ENCODE measurements around the gene PDCD1LG2. TPM values are rescaled to one million over a fixed set of nuclear protein-coding genes. Genes with fewer than 3 reads are reported as not detected.

PDCD1LG2 gene
- total RNA-seq, 2 donors from 2014 or later = 2.2 to 2.9 TPM

DNA sequence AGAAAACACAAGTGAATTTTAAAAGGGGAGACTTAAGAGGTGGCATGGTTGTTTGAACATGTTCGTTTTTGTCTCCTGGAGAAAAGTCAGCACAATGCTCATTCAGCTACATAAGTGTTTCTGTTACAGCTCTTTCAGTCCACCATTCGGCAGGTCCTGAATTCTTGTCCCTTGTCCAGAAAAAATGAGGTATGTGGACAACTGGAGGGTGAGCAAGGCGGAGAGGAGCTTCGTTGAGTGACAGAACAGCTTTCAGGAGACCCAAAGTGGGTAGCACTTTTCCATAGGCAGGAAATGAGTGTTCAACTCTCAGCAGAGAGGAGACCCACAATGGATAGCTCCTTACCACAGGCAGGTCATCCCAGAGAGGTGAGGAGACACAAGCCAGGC is 4.9 kb downstream of the PDCD1LG2 start:
- DNase-seq (ENCODE audit: low spot score) = no peak
- Histone ChIP-seq H3K36me3 (no peaks in the 10 kb centered on the region), H3K9me3 (no peaks in the 10 kb centered on the region), H3K27me3 (no peaks in the 10 kb centered on the region), H3K4me3 (no peak overlapping the region), H3K4me1 (peaks cover 0 to 58% of the 10 kb centered on the region in 2 donors), H3K27ac (no peak overlapping the region)
- TF ChIP-seq, protein P1, sequence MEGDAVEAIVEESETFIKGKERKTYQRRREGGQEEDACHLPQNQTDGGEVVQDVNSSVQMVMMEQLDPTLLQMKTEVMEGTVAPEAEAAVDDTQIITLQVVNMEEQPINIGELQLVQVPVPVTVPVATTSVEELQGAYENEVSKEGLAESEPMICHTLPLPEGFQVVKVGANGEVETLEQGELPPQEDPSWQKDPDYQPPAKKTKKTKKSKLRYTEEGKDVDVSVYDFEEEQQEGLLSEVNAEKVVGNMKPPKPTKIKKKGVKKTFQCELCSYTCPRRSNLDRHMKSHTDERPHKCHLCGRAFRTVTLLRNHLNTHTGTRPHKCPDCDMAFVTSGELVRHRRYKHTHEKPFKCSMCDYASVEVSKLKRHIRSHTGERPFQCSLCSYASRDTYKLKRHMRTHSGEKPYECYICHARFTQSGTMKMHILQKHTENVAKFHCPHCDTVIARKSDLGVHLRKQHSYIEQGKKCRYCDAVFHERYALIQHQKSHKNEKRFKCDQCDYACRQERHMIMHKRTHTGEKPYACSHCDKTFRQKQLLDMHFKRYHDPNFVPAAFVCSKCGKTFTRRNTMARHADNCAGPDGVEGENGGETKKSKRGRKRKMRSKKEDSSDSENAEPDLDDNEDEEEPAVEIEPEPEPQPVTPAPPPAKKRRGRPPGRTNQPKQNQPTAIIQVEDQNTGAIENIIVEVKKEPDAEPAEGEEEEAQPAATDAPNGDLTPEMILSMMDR (IDR thresholded peaks at IDR 0.05) = no peak

DNA sequence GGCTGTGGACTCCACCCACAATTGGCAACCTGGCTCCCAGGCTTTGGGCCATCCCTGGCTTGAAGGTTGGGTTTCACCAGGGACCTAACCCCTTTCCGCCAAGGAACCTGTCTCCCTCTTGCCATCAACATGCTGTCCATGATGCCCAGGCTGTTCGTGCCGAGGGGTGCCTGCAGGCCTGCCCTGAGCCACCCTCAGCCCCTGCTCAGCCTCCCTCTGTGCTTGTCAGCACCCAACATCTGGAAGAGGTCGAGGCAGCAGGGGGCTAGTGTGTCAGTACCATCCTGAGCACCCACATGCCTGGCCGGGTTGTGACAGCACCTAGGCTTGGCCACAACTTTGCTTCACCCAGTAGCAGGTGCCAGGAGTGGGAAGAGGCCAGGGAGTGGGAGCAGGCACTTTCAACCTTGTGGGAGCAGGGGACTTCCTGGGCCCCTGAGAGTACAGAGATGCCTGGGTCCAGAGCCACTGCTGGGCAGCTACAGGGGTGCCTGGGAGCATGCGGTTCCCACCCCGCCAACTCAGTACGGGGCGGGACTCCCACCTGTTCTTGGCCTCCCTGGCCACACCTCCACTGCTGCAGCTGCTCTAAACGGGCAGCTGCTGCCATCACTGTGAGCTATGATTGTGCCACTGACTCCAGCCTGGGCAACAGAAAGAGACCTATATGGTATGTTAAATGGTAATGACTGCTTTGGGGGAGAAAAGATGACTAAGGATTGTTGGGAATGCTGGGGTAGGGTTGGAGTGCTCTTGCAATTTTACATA is 6.3 kb downstream of the PDCD1LG2 start:
- Histone ChIP-seq H3K4me3 (no peak overlapping the region), H3K27me3 (no peaks in the 10 kb centered on the region), H3K4me1 (peaks cover 0 to 44% of the 10 kb centered on the region in 2 donors), H3K27ac (no peak overlapping the region), H3K9me3 (no peaks in the 10 kb centered on the region), H3K36me3 (no peaks in the 10 kb centered on the region)
- DNase-seq (ENCODE audit: low spot score) = no peak
- TF ChIP-seq, protein P1 (IDR thresholded peaks at IDR 0.05) = no peak

DNA sequence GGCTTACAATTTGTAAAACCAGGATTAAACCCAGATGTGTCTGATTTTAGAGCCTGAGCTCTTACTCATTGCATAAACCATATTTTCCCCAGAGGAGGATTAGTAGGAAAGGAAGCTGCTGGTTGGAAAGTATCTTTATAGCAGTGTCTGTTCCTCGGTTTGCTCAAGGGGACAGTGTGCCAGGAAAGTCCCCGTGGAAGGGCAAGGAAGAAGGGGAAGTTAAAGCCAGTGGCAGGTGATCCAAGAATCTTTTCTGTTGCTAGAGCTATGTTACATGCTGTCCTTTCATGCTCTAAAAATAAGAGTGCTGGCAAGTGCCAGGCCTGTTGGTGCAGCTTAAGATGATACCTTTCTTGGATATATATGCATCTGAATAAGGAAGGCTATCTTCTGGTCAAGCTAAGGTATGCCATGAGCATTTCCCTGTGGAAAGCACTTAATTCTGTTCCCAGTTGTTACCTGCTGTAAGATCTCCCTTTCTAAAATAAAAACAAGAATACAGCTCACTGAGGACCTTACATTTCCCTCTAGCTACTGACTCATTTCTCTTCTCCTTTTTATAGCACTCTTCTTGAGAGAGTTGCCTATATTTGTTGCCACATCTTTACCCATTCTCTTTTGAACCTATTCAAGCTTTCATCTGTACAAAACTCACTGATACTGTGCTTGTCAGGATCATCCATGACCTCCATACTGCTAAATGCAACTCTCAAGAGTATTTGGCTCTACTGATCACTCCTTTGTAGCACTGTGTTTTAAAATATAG is 8.0 kb downstream of the PDCD1LG2 start:
- TF ChIP-seq, protein P1 (IDR thresholded peaks at IDR 0.05) = no peak
- no peaks in the 10 kb centered on the region for H3K27me3 ChIP-seq
- peaks cover 0 to 2% of the 10 kb centered on the region in 2 donors for H3K9me3 ChIP-seq
- no peaks in the 10 kb centered on the region for H3K36me3 ChIP-seq
- H3K4me3 ChIP-seq = no peak overlapping the region
- H3K27ac ChIP-seq = peak overlapping the region; percentile 17 to 83
- H3K4me1 ChIP-seq = peaks cover 0 to 27% of the 10 kb centered on the region in 2 donors
- no peak for DNase-seq (ENCODE audit: low spot score)

DNA sequence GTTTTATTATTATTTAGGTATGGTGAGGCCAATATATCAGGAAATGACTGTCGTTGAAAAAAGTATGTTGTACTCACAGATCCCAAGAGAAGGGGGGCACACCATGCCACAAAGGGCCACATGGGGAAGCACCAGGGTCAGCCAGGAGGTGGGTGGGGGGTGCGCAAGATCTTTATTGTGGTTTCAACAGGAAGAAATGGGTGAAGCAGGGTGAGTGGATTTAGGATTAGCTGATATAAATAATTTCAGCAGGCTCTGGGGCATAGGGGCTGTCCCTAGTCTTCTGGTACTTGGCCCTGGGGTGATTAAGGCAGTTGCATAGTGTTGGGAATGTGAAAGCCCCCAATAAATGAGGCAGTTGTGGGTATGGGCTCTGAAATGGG is 8.6 kb downstream of the PDCD1LG2 start:
- Histone ChIP-seq H3K4me3 (no peak overlapping the region), H3K4me1 (peaks cover 0 to 22% of the 10 kb centered on the region in 2 donors), H3K27me3 (no peaks in the 10 kb centered on the region), H3K36me3 (no peaks in the 10 kb centered on the region), H3K9me3 (peaks cover 0 to 7% of the 10 kb centered on the region in 2 donors), H3K27ac (peak overlapping the region; percentile 17 to 83)
- DNase-seq (ENCODE audit: low spot score) = no peak
- TF ChIP-seq, protein P1 (IDR thresholded peaks at IDR 0.05) = no peak

DNA sequence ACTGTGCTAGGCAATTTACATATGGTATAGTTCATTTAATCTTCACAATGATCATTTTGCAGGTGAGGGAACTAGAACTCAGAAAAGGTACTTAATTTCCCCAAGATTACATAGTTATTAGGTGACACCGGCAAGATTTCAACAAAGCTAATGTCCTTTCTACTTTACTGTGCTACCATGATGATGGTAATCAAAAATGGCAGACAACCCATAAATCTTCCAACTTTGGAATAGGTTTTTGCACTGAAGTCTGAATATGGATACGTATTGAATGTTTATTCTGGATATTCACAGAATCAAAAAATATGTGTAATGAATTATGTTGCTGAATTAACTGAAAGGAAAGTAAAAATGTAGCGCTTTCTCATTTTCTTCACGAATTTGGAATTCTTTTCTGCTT is 13.8 kb downstream of the PDCD1LG2 start:
- H3K9me3 ChIP-seq = peaks cover 0 to 7% of the 10 kb centered on the region in 2 donors
- H3K27me3 ChIP-seq = no peaks in the 10 kb centered on the region
- DNase-seq (ENCODE audit: low spot score) = no peak
- TF ChIP-seq, protein P1 (IDR thresholded peaks at IDR 0.05) = no peak
- H3K4me3 ChIP-seq = no peak overlapping the region
- H3K36me3 ChIP-seq = no peaks in the 10 kb centered on the region
- no peaks in the 10 kb centered on the region for H3K4me1 ChIP-seq
- no peak overlapping the region for H3K27ac ChIP-seq
